A673 (cell line): ENCODE data around the gene SCUBE1.

Source experiments
- EZH2 ChIP-seq: fragments of 200-600 bp; sonication (generic); IDR thresholded peaks from 2 replicates; pipeline ENCODE4 v1.6.1; 2017; ENCODE audit warnings: borderline replicate concordance, low read depth, mild to moderate bottlenecking, mixed read lengths, antibody characterized with exemption, low read length; ENCODE audit not compliant: poor library complexity, severe bottlenecking
- TF ChIP-seq, protein P1 (sequence below): fragments of 300-800, 200-600 bp; sonication (generic); conservative IDR thresholded peaks from 2 replicates; pipeline ENCODE4 v1.5.1; 2017; ENCODE audit warnings: low read depth, mild to moderate bottlenecking, antibody characterized with exemption, low read length, moderate library complexity, mixed read lengths

DNA sequence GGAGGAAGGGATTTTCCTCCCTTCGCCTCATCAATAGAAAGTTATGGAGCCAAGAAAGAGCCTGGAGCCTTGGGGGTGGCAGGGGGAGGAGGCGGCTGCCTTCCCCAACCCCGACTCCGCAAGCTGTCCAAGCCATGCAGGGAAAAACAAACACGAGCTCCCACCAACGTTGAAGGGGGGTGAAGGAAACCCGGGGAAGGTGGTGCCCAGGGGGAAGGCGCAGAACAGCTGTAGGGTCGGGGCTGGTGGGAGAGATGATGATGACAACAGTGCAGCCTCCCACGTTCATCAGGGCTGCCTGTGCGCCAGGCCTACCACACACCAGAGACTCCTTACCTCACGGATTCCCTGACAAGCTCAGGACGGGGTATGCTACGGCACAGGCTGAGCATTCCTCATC lies 73.5 kb downstream of the SCUBE1 start:
- no peak for TF ChIP-seq EZH2
- TF ChIP-seq, protein P1, sequence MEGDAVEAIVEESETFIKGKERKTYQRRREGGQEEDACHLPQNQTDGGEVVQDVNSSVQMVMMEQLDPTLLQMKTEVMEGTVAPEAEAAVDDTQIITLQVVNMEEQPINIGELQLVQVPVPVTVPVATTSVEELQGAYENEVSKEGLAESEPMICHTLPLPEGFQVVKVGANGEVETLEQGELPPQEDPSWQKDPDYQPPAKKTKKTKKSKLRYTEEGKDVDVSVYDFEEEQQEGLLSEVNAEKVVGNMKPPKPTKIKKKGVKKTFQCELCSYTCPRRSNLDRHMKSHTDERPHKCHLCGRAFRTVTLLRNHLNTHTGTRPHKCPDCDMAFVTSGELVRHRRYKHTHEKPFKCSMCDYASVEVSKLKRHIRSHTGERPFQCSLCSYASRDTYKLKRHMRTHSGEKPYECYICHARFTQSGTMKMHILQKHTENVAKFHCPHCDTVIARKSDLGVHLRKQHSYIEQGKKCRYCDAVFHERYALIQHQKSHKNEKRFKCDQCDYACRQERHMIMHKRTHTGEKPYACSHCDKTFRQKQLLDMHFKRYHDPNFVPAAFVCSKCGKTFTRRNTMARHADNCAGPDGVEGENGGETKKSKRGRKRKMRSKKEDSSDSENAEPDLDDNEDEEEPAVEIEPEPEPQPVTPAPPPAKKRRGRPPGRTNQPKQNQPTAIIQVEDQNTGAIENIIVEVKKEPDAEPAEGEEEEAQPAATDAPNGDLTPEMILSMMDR, result no peak
